AG09319 (cell line): ENCODE results near the gene SARS2.
"Not testable (repeated sequence)": the region's sequence is repeated elsewhere in the genome, so short reads cannot be mapped to it uniquely, and the experiment has no call there.

Experiments used
- DNase-seq: peaks from one replicate; pipeline ENCODE4 v3.0.0-alpha.2; 2010; ENCODE audit warnings: low read depth; ENCODE audit errors: extremely low read depth
- TF ChIP-seq, protein P1 (sequence below): IDR thresholded peaks from 2 replicates; pipeline ENCODE4 v1.5.1; 2011; ENCODE audit warnings: low read depth, mild to moderate bottlenecking, inconsistent platforms, low read length, moderate library complexity

SARS2 gene

DNA sequence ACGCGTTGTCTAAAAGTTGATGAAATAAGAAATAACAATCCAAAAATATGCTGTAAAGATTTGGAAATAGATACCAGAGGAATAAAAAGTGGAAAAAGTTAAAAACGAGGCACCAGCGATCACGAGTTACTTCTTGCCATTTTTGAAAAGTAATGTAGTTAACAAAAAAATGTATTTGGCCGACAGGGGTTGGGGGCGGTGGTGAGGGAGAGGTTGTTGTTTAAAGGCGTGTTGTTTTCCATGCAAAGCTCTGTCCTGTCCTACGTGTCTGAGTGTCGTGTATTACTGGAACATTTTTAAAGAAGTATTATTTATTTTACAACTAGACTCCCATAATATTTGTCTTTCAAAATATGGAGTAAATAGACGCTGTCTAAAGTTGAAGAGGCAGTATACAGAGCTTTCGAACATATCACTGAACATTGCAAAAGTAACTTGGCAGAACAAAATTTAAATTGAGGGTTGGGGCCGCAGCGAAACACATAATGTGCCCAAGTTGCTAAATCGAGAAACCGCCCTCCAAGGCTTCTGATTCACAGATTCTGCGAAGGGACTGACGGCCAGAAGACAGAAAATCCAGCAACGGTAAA, 44.2 kb upstream of the SARS2 start:
- TF ChIP-seq, protein P1, sequence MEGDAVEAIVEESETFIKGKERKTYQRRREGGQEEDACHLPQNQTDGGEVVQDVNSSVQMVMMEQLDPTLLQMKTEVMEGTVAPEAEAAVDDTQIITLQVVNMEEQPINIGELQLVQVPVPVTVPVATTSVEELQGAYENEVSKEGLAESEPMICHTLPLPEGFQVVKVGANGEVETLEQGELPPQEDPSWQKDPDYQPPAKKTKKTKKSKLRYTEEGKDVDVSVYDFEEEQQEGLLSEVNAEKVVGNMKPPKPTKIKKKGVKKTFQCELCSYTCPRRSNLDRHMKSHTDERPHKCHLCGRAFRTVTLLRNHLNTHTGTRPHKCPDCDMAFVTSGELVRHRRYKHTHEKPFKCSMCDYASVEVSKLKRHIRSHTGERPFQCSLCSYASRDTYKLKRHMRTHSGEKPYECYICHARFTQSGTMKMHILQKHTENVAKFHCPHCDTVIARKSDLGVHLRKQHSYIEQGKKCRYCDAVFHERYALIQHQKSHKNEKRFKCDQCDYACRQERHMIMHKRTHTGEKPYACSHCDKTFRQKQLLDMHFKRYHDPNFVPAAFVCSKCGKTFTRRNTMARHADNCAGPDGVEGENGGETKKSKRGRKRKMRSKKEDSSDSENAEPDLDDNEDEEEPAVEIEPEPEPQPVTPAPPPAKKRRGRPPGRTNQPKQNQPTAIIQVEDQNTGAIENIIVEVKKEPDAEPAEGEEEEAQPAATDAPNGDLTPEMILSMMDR = no peak
- DNase-seq = no peak

DNA sequence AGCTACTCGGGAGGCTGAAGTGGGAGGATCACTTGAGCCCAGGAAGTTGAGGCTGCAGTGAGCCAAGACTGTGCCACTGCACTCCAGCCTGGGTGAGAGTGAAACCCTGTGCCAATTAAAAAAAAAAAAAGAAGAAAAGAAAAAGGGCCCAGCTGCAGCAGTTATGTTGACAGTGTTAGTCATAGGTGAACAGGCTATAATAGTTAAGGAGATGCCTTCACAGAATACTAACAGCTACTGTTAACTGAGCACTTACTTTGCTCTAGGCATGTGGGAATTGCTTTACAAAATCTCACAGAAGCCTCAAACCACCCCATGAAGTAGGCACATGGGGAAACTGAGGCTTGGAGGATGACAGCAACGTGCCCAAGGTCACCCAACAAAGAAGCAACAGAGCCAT, 41.1 kb upstream of the SARS2 start:
- DNase-seq = no peak
- TF ChIP-seq, protein P1 = no peak

DNA sequence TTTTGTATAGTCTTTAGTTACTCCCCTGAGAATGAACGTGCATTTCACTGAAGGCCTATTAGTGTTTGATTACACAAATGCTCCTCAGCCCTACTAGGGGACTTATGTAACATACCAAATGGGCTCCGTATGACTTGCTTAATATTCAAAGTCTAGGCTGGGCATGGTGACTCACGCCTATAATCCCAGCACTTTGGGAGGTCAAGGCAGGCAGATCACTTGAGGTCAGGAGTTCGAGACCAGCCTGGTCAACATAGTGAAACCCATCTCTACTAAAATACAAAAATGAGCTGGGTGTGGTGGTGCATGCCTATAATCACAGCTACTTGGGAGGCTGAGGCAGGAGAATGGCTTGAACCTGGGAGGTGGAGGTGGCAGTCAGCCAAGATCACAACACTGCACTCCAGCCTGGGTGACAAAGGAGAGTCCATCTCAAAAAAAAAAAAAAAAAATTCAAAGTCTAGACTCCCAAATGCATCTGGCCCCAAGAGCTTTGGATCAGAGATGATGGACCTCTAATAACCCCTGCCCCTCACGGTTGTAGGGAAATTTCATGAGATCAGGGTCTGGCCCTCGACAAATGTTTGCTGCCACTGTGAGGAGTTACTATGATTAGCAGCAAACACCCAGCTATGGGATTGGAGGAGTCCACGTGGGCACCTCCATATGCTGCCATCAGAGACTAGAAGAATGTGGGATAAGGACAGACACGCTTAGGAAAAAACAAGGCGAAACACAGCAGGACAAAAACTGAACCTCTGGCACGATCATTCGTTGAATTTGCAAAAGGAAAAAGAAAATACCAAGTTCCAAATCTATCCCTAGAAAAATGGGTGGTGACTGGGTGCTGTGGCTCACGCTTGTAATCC, 40.3 kb upstream of the SARS2 start:
- TF ChIP-seq, protein P1 = no peak
- DNase-seq = no peak

DNA sequence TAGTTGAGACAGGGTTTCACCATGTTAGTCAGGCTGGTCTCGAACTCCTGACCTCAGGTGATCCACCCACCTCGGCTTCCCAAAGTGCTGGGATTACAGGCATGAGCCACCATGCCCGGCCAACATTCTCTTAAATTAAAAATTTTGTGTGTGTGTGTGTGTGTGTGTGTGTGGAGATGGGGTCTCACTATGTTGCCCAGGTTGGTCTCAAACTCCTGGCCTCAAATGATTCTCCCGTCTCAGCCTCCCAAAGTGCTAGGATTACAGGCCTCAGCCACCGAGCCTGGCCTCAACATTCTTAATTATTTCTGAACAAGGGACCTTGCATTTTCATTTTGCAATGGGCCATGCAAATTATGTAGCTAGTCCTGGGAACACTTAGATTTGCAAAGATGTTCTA, 35.6 kb upstream of the SARS2 start:
- DNase-seq = not testable (repeated sequence)

DNA sequence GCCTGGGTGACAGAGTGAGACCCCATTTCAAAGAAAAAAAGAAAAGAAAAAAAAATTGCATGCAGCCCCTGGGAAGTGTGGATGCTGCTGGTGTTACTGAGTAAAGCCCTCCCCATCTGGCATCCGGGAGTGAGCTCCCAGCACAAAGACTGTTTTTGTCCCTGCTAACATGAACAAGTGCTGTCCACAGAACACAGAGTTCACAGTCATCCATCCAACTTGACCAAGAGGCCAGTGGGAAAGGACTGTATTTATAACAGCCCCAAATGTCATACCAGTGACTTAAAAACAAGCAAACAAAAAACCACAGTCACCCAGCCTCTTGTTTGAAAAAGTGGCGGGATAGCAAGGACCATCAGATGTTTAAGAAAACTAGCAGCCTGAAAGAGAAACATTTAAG, 34.2 kb upstream of the SARS2 start:
- TF ChIP-seq, protein P1 = no peak

DNA sequence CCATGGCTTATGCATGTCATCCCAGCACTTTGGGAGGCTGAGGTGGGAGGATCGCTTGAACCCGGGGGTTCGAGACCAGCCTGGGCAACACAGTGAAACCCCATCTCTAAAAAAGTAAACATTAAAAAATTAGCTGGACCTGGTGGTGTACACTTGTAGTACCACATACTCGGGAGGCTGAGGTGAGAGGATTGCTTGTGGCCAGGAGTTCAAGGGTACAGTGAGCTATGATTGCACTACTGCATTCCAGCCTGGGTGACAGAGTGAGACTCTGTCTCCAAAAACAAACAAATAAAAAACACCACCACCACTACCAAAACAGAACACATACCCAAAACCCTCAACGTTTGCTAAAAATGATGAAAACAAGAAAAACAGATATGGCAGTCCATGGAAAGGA, 29.1 kb upstream of the SARS2 start:
- DNase-seq = no peak
- TF ChIP-seq, protein P1 = no peak

More for the DNA sequence above, 34.2 kb upstream of the SARS2 start:
- DNase-seq = no peak

DNA sequence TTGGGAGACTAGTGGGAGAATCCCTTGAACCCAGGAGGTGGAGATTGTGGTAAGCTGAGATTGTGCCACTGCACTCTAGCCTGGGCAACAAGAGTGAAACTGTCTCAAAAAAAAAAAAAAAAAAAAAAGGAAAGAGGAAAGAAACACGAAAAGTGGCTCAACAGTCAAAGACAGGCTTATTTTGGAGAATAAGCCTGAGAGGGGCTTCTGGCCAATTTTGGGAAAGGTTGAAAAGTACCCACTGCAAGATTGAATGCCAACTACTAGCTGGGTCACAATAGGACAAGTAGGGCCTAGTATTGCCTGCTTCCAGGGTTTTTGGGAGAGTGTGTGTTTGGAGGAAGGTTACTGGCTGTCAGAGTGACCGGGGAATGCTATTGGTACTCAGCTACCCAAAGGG, 27.7 kb upstream of the SARS2 start:
- no peak for DNase-seq
- TF ChIP-seq, protein P1 = no peak
